Activated CD4-positive, alpha-beta T cell treated with anti-CD3 and anti-CD28 coated beads for 36 hours (primary cell): ENCODE data around the gene FRAT1. TPM values are rescaled to one million over a fixed set of nuclear protein-coding genes. Genes with fewer than 3 reads are reported as not detected.

Experiments used
- ATAC-seq: fragments of 200-7000 bp; cut with Tn5 transposase; one replicate; pipeline ENCODE4 v1.10.0; 2021; ENCODE audit warnings: mild to moderate bottlenecking, moderate library complexity
- CTCF ChIA-PET: fragments of 350-600 bp; sonication (Branson Sonifier 250); formaldehyde crosslinking; loops from one replicate; lab custom pipeline; 2021; ENCODE audit warnings: antibody characterized with exemption; lab: Charles Lee
- POLR2A ChIA-PET: fragments of 350-600 bp; sonication (Branson Sonifier 250); formaldehyde crosslinking; loops from one replicate; lab custom pipeline; 2021; ENCODE audit warnings: antibody characterized with exemption, inconsistent platforms; lab: Charles Lee
- DNase-seq: peaks from one replicate; pipeline ENCODE4 v3.0.0-alpha.2; 2020
- H3K27ac Mint-ChIP-seq: one replicate; pipeline ENCODE4 v1.8.0; 2021; ENCODE audit warnings: mixed read lengths
- H3K27me3 Mint-ChIP-seq: one replicate; pipeline ENCODE4 v1.8.0; 2021; ENCODE audit warnings: mixed read lengths
- H3K36me3 Mint-ChIP-seq: one replicate; pipeline ENCODE4 v1.8.0; 2021; ENCODE audit warnings: low read depth, mixed read lengths
- H3K4me1 Mint-ChIP-seq: one replicate; pipeline ENCODE4 v1.8.0; 2021; ENCODE audit warnings: mixed read lengths
- H3K4me3 Mint-ChIP-seq: one replicate; pipeline ENCODE4 v1.8.0; 2021; ENCODE audit warnings: mild to moderate bottlenecking, moderate library complexity, mixed read lengths
- H3K9me3 Mint-ChIP-seq: one replicate; pipeline ENCODE4 v1.8.0; 2021; ENCODE audit warnings: low read depth, mixed read lengths
- intact Hi-C, 2 experiments: fragments of 100-400 bp; cut with DNase I in 1 of 2; cut with micrococcal nuclease in 1 of 2; formaldehyde crosslinking; loops; one replicate each; pipeline versions ENCODE4 v1.14.2 to v1.15.1; 2022 to 2024; cut with DNase I, micrococcal nuclease
- total RNA-seq, 2 experiments: library from RNA; stranded (reverse); gene quantifications; one replicate each; pipeline ENCODE4 v1.2.3, GENCODE V29; 2021

The FRAT1 gene
- total RNA-seq, 2 experiments from 2014 or later, result 1.3 to 1.8 TPM

GRCh38 chr10:97307866-97308780 lies 10.9 kb upstream of the FRAT1 start:
- Mint-ChIP-seq H3K27me3 (no peaks in the 10 kb centered on the region), H3K36me3 (no peaks in the 10 kb centered on the region), H3K4me3 (no peak overlapping the region), H3K9me3 (no peaks in the 10 kb centered on the region), H3K27ac (no peak overlapping the region), H3K4me1 (no peaks in the 10 kb centered on the region)
- intact Hi-C loops, result no loop called here
- DNase-seq (no peak), ATAC-seq (no peak)
- CTCF ChIA-PET, result interaction anchor here (1.1 kb wide), 3 partner anchors 19 to 29 kb away, joined by 3 read pairs; no protein-coding TSS in a partner anchor
- POLR2A ChIA-PET, result interaction anchor here (0.6 kb wide), 1 partner anchor 64 kb away, joined by 4 read pairs; no protein-coding TSS in a partner anchor

GRCh38 chr10:97311111-97311626 lies 7.9 kb upstream of the FRAT1 start:
- Mint-ChIP-seq H3K36me3 (no peaks in the 10 kb centered on the region), H3K9me3 (no peaks in the 10 kb centered on the region), H3K27me3 (no peaks in the 10 kb centered on the region), H3K4me1 (no peaks in the 10 kb centered on the region), H3K4me3 (no peak overlapping the region), H3K27ac (no peak overlapping the region)
- ChIA-PET CTCF (no interaction called here), POLR2A (no interaction called here)
- ATAC-seq (no peak), DNase-seq (no peak)
- intact Hi-C loops, result no loop called here

DNA sequence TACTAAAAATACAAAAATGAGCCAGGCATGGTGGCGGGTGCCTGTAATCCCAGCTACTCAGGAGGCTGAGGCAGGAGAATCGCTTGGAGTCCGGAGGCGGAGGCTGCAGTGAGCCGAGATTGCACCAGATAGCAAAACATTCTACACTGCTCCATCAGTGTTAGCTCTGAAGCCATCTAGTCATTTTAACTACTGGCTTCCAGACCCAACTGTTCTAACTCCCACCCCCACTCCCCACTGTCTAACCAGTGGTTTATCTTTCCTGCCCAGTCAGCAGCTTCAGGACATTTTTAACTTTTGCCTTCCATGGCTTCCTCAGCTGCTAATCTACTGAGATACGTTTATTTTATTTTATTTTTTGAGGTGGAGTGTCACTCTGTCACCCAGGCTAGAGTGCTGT lies 6.2 kb upstream of the FRAT1 start:
- H3K36me3 Mint-ChIP-seq, result no peaks in the 10 kb centered on the region
- no peak overlapping the region for H3K4me3 Mint-ChIP-seq
- no peak overlapping the region for H3K27ac Mint-ChIP-seq
- H3K4me1 Mint-ChIP-seq, result peaks cover 4% of the 10 kb centered on the region
- ATAC-seq, result no peak
- ChIA-PET POLR2A (no interaction called here), CTCF (no interaction called here)
- H3K27me3 Mint-ChIP-seq, result no peaks in the 10 kb centered on the region
- intact Hi-C loops, result no loop called here
- DNase-seq, result no peak
- no peaks in the 10 kb centered on the region for H3K9me3 Mint-ChIP-seq

GRCh38 chr10:97314671-97315070 lies 4.4 kb upstream of the FRAT1 start:
- Mint-ChIP-seq H3K4me1 (peaks cover 10% of the 10 kb centered on the region), H3K4me3 (no peak overlapping the region), H3K9me3 (no peaks in the 10 kb centered on the region), H3K36me3 (no peaks in the 10 kb centered on the region), H3K27me3 (no peaks in the 10 kb centered on the region), H3K27ac (no peak overlapping the region)
- ATAC-seq, result no peak
- no peak for DNase-seq
- intact Hi-C loops, result loop anchor here in 1 of 2 experiments (5.0 kb wide), 1 partner anchor 482 kb away; the partner anchor contains the start of gene LCOR
- ChIA-PET CTCF (interaction anchor here (0.8 to 1.7 kb wide), 2 partner anchors 17 to 37 kb away, joined by 3 to 6 read pairs; no protein-coding TSS in a partner anchor), POLR2A (no interaction called here)

DNA sequence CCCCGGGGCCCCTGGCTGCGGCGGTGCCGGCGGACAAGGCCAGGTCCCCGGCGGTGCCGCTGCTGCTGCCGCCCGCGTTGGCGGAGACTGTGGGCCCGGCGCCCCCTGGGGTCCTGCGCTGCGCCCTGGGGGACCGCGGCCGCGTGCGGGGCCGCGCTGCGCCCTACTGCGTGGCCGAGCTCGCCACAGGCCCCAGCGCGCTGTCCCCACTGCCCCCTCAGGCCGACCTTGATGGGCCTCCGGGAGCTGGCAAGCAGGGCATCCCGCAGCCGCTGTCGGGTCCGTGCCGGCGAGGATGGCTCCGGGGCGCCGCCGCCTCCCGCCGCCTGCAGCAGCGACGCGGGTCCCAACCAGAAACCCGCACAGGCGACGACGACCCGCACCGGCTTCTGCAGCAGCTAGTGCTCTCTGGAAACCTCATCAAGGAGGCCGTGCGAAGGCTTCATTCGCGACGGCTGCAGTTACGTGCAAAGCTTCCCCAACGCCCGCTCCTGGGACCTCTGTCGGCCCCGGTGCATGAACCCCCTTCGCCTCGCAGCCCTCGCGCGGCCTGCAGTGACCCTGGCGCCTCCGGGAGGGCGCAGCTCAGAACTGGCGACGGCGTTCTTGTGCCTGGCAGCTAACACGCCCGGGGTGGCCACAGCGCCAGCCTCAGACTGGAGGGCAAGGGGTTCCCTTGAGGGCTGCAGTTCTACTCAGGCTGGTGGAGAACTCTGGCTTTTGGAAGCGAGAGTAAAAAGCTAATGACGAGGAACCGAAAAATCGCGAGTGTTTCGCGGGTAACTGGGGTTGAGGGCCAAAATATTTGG lies 804 bp downstream of the FRAT1 start:
- peak; percentile 66 for ATAC-seq
- H3K4me1 Mint-ChIP-seq, result peaks cover 29% of the 10 kb centered on the region
- no peaks in the 10 kb centered on the region for H3K9me3 Mint-ChIP-seq
- DNase-seq, result peak; percentile 78
- peak overlapping the region; percentile 82 for H3K27ac Mint-ChIP-seq
- ChIA-PET POLR2A (interaction anchor here (1.6 to 3.0 kb wide), 2 partner anchors 13 to 28 kb away, joined by 4 to 27 read pairs; partner anchors contain the start of genes ARHGAP19 and FRAT2), CTCF (interaction anchor here (0.9 to 2.3 kb wide), 8 partner anchors 12 to 142 kb away, joined by 3 to 22 read pairs (median 4); partner anchors contain the start of genes FRAT2 and RRP12)
- no peaks in the 10 kb centered on the region for H3K36me3 Mint-ChIP-seq
- no peaks in the 10 kb centered on the region for H3K27me3 Mint-ChIP-seq
- H3K4me3 Mint-ChIP-seq, result peak overlapping the region; percentile 91
- intact Hi-C loops, result loop anchor here (1.0 to 5.0 kb wide), 8 partner anchors 14 to 733 kb away; partner anchors contain the start of genes ARHGAP19 (in 2 of the 2), FRAT2 (in 2 of the 2), LCOR (in 1 of the 2) and MMS19 (in 1 of the 2)

- DNase-seq, result peak; percentile 48
- intact Hi-C loops, result loop anchor here in 1 of 2 experiments (1.0 to 2.0 kb wide), 2 partner anchors 14 to 42 kb away; partner anchors contain the start of gene FRAT2
- H3K27ac Mint-ChIP-seq, result peak overlapping the region; percentile 82
Measured at GRCh38 chr10:97320480-97321031, 1.5 kb downstream of the FRAT1 start.

GRCh38 chr10:97321032-97321803 lies 2.1 kb downstream of the FRAT1 start:
- ChIA-PET POLR2A (no interaction called here), CTCF (interaction anchor here (0.6 to 1.2 kb wide), 5 partner anchors 12 to 124 kb away, joined by 3 to 6 read pairs (median 4); no protein-coding TSS in a partner anchor)
- Mint-ChIP-seq H3K9me3 (no peaks in the 10 kb centered on the region), H3K4me3 (peak overlapping the region; percentile 64), H3K36me3 (no peaks in the 10 kb centered on the region), H3K27ac (peak overlapping the region; percentile 82), H3K27me3 (no peaks in the 10 kb centered on the region), H3K4me1 (peaks cover 31% of the 10 kb centered on the region)
- DNase-seq, result peak; percentile 31
- intact Hi-C loops, result loop anchor here in 1 of 2 experiments (2.0 kb wide), 1 partner anchor 42 kb away; no protein-coding TSS in a partner anchor
- ATAC-seq, result peak; percentile 5

More at GRCh38 chr10:97320480-97321031, 1.5 kb downstream of the FRAT1 start:
- Mint-ChIP-seq H3K4me1 (peaks cover 29% of the 10 kb centered on the region), H3K4me3 (peak overlapping the region; percentile 64), H3K27me3 (no peaks in the 10 kb centered on the region), H3K9me3 (no peaks in the 10 kb centered on the region), H3K36me3 (no peaks in the 10 kb centered on the region)
- ChIA-PET CTCF (interaction anchor here (0.7 to 2.3 kb wide), 9 partner anchors 11 to 141 kb away, joined by 3 to 22 read pairs (median 3); partner anchors contain the start of genes FRAT2 and RRP12), POLR2A (interaction anchor here (1.6 to 3.0 kb wide), 2 partner anchors 12 to 28 kb away, joined by 4 to 27 read pairs; partner anchors contain the start of genes ARHGAP19 and FRAT2)
- no peak for ATAC-seq

DNA sequence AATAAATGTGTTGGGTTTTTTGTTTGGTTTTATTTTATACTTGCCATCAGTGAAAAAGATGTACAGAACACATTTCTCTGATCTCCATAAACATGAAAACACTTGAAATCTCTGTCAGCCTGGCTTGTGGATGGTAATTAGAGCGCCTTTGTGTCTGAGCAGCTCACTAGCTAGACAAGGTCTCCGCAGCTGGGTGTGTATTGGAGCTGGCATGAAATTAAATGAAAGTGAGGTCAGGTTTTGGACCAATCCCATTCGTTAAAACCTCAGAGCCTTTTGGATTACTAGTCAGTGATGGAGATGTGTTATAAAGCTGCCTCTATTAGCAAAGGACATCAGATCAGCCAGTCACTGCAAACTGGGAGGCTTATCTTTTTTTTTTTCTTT lies 2.7 kb downstream of the FRAT1 start:
- intact Hi-C loops, result loop anchor here in 1 of 2 experiments (2.0 kb wide), 1 partner anchor 43 kb away; no protein-coding TSS in a partner anchor
- no peak for DNase-seq
- Mint-ChIP-seq H3K36me3 (no peaks in the 10 kb centered on the region), H3K4me3 (no peak overlapping the region), H3K27ac (no peak overlapping the region), H3K27me3 (no peaks in the 10 kb centered on the region), H3K4me1 (peaks cover 33% of the 10 kb centered on the region), H3K9me3 (no peaks in the 10 kb centered on the region)
- CTCF ChIA-PET, result interaction anchor here (0.6 to 1.2 kb wide), 5 partner anchors 11 to 125 kb away, joined by 3 to 6 read pairs (median 4); no protein-coding TSS in a partner anchor
- POLR2A ChIA-PET, result no interaction called here
- no peak for ATAC-seq

- intact Hi-C loops, result no loop called here
Measured at GRCh38 chr10:97323501-97323900, 4.4 kb downstream of the FRAT1 start.

More at GRCh38 chr10:97323501-97323900, 4.4 kb downstream of the FRAT1 start:
- Mint-ChIP-seq H3K27me3 (no peaks in the 10 kb centered on the region), H3K27ac (no peak overlapping the region), H3K36me3 (no peaks in the 10 kb centered on the region), H3K4me1 (peaks cover 42% of the 10 kb centered on the region), H3K4me3 (no peak overlapping the region), H3K9me3 (no peaks in the 10 kb centered on the region)
- DNase-seq (no peak), ATAC-seq (no peak)
- ChIA-PET POLR2A (no interaction called here), CTCF (no interaction called here)
